ENCODE measurements around the gene DNMT3L.

The DNMT3L gene

DNA sequence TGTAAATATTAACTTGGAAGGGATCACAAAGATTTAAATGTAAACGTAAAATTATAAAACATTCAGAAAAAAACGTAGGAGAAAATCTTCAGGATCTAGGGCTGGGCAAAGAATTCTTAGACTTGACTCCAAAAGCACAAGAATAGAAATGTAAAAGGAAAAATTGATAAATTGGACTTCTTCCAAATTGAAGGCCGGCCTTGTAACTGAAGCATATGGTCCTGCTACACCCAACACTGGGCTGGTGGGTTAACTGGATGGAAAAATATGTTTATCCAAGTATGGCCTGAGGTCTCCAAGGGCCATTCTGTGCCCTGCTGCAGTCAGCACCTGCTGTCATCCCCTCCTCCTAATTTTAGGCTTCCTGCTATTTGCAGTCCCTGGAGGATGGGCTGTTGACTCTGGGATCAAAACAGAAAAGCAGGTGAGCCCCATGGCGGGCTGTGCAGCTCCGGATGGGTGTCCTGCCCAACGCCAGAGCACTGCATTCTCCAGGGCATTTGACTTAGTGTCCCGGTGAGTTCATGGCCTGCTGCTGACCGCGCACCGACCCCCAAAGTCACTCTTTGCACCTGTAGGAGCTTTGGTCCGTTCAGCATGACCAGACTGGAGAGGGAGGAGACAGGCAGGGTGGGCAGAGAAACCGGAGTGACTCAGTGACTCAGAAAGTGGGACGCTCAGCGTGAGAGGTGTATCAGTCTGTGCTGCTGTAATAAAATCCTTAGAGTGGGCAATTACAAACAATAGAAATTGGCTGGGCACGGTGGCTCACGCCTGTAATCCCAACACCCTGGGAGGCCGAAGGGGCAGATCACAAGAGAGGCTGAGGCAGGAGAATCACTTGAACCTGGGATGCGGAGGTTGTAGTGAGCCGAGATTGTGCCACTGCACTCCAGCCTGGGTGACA, 17.9 kb upstream of the DNMT3L start:
- DNase-seq (ENCODE audit: low read depth, low spot score) = no peak

DNA sequence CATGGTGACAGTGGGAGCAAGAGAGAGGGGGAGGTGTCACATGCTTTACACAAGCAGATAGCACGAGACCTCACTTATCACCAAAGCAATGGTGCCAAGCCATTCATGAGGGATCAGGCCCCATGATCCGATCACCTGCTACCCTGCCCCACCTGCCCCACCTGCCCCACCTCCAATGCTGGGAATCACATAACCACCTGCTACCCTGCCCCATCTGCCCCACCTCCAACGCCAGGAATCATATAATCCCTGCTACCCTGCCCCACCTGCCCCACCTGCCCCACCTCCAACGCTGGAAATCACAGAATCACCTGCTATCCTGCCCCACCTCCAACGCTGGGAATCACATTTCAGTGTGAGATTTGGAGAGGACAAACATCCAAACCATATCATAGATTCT, 13.3 kb upstream of the DNMT3L start:
- DNase-seq (ENCODE audit: low read depth, low spot score) = no peak

DNA sequence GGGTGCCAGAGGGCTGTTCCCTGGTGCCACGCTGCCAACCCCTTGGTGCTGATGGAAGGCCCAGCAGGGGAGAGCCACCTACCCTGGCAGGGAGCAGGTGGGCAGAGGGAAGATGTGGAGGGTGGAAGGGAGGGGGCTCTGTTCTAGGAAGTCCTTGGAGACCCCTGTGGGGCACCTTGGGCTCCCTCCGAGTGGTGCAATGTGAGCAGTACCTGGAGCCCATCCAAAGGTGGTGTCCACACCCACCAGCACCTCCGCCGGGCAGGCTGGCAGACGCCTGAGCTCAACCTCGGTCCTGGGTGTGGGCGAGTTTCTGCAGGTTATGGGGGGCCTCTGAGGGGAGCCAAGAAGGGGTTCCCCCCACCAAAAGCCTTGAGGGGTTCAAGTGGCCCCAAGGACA, 11.3 kb upstream of the DNMT3L start:
- no peak for DNase-seq (ENCODE audit: low read depth, low spot score)

DNA sequence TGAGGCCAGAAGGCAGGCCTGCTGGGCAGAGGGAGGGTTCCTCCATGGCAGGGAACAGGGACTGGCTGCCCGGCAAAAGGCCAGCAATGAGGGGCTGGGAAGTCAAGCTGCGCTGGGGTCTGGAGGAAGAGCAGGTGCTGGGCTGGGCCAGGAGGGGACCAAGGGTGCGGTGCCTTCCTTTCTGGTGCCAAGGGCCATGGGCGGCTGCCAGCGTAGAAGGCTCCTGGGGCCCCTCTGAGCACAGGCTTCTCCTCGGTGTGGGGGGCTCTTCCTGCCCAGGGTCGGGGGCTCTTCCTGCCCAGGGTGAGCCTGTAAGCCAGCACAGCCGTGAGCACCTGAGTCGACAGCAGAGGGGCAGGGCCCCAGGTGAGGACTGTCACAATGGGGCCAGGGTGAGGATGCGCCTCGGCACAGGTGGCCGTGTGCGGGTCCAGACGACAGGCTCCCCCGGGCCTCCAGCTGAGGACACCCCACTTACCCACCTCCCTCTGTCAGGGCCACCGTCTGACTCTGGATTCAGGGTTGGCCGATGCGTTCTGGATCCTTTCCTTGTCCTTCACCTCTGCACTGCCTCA, 10.7 kb upstream of the DNMT3L start:
- no peak for DNase-seq (ENCODE audit: low read depth, low spot score)

DNA sequence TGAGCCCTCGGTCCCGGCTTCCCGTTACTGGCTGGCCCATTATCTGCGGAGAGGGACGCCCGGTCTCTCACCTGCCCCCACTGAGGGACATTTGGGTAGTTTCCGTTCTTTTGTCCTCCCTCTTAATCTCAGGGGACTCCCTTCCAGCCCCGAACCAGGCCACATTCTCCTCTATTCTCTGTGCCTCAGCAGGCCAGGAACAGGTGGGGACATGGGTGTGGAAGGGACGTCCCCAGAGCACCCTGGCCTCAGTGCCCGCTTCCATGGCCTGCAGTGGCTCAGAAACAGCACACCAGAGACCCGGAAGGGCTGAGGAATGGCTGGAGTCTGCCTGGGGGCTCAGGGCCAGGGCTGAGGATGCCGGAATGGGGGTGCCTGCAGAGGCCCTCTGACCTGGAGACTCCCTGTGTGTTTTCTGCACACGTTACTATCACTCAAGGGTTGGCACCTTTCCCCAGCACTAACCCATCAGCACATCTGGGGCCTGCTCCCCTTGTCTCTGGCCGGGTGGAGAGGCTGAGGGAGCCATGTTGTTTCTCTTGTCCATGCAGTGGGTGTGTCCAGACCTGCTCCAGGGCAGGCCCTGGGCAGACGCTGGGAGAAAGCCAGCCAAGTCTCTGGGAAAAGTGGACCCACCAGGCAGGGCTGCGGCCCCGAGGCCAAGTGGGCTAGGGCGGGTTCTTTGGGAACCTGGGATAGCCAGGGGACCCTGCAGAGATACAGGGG, 10.0 kb upstream of the DNMT3L start:
- DNase-seq (ENCODE audit: low read depth, low spot score) = no peak

DNA sequence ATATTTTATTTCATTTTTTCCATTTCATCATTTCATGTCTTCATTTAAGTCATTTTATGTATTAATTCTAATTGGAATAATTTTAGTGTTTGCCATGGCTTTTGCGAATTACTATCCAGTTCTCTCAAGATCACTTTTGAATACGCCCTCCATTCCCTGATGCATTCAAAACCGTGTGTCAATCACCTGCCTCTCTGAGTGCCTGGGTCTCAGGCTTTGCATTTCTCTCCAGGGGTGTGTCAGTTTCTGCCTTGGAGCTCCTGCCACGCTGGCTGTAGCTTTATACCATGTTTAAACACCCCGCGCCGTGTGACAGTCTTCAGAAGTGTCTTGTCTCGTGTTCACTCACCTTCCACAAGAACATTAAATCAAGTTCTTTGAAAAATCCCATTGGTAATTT, 7.4 kb upstream of the DNMT3L start:
- no peak for DNase-seq (ENCODE audit: low read depth, low spot score)

DNA sequence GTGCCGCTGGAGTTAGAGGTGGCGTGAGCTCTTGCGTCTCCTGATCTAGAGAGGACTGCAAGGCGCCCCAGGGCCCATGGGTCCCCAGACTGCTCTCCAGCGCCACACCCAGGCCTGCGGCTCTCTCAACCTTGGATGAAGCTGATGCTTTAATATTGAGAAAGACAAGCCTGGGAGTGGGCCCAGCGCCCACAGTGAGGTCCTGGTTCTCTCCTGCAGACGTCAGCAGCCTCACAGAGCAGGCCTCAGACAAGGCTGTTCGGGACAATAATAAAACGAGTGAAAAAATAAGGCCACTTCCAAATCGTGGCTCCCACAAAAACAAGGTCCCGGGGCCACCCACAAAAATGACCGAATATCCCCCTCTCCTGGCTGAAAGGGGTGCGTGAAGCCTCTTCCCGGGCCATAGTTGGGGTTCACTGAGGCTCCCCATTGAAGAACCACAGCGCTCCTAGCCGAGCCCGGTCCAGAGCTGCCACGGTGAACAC, 6.0 kb upstream of the DNMT3L start:
- no peak for DNase-seq (ENCODE audit: low read depth, low spot score)

DNA sequence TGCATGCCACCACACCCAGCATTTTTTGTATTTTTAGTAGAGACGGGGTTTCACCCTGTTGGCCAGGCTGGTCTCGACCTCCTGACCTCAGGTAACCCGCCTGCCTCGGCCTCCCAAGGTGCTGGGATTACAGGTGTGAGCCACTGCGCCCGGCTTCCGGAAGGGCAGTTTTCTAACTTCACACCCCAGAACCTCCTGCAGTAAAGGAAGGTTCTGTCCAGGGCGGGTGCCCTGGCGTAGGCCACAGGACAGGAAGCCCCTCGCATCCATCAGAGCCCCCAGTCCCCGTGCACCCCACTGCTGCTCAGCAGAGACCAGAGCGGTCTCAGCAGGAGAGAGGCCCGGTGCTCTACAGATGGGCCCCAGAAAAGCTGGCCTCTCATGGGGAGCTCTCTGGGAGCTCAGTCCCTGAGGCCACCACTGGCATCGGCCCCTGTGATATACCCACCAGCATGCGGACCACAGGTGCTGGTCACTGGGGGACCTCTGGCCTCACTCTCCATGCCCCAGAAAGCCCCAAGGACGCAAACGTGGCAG, 4.1 kb upstream of the DNMT3L start:
- DNase-seq (ENCODE audit: low read depth, low spot score) = no peak

DNA sequence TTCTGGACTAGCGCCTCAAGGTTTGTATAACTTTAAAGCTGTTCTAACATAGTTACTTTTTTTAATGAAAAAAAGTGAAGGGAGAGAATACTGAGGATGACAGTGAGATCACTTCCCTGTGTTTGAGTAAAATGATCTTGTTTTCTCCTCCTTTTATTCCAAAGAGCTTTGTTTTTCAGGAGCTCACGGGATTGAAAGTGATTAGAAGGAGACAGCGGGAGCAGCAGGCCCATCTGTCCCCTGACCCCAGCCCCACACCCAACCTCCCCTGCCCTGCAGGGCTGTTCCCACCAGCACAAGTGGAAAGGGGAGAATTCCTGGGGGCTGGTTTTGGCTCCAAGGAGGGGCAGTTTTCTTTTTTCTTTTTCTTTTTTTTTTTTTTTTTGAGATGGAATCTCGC, 2.1 kb upstream of the DNMT3L start:
- DNase-seq (ENCODE audit: low read depth, low spot score) = no peak

DNA sequence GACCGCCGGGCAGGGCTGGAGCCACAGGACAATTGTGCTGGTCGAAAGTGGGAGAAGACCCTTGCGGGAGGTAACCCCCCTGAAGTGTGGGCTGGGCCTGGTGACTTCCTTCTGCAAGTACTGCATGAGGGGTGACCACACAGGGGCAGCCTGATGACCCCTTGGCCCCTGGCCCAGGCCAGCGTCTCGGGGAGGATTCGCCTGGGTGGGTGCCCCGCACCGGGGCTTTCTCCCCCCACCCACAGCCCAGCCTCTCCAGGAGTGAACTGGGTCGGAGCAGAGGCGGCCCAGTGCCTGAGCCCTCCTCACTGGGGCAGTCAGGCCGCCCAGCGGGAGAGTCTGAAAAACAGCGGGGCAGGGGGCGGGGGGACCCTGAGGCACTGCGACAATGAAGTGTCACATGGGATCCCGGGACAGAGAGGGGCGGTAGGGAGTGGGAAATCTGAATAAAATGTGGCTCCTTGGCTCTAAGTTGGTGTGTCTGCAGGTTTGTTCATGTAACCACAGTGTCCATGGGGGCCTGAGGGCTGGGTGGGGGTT, 1.6 kb upstream of the DNMT3L start:
- DNase-seq (ENCODE audit: low read depth, low spot score) = no peak

DNA sequence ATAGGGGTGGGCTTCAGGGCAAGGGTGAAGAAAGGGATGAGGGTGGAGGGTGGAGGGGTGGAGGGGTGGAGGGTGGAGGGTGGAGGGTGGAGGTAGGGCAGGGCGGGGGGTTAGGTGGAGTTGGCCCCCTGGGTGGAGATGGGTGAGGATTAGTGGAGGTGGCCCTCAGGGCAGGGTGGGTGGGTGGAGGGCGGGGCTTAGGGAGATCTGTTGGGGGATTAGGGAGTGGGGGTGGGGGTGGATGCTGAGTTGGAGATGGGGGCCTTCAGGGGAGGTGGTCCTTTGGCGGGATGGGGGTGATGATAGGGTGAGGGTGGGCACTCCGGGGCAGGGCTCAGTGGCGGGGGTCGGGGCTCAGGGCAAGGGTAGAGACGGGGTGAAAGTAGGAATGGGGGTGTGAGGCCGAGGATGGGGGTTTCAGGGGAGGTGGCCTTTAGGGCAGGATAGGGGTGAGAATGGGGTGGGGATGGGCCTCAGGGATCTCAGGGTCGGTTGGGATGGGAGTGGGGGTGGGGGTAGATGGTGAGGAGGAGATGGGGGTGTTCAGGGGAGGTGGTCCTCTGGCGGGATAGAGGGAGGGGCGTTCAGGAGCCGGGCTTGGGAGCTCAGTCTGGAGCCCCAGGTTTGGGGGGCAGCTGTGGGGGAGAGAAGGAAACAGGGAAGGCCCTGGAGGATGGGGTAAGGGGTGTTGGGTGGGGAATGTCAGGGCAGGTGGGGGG, 800 bp upstream of the DNMT3L start:
- DNase-seq (ENCODE audit: low read depth, low spot score) = no peak

DNA sequence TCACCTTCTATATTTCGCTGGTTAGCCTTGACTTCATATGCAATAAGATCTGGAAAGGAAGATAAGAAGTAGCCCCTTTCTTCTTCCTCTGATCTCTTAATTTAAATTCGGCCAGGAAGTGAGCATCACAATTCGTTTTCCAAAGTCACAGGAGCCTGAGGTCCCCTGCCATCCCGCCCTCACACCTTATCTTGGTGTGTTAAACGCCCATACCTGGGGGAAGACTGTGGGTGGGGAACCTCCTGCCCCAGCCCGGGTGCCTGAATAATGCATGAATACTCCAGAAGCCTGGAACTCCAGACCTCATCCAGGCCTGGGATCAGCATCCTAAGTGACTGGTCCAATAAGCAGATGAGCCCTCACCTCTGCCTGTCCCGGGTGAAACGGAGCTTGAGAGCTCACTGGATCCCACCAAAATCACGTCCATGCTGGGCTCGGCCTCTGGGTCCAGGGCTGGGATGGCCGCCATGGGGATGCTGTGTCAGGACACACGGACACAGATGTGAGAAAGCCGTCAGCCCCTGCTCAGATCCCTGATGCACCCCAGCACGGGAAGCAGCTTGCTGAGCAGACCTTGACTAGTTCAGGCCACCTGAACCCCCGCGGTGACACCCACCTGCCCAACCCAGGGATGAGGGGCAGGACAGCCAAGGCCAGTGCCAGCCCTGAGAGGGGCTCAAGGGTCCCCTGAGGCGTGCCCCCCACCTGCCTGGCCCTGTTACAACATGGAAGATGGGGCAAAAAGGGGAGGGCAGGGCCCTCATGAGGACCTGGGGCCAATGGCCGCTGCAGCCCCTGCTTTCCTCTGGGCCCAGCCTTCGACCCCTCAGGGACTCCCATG, 686 bp downstream of the DNMT3L start:
- no peak for DNase-seq (ENCODE audit: low read depth, low spot score)

DNA sequence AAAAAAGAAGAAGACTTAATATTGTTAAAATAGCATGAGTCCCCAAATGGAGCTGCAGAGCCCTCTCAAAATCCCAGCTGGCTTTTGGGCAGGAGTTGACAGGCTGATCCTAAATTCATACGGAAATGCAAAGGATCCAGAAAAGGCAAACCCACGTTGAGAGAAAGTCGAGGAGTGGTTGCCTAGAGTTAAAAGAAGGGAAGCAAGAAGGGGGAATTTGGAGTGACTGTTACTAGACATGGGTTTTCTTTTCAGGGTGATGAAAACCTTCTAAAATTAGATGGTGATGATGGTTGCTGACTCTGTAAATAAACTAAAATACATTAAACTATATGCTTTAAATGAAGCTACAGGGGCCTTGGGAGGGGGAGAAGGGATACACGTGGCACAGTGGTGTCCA, 1.6 kb downstream of the DNMT3L start:
- DNase-seq (ENCODE audit: low read depth, low spot score) = no peak

DNA sequence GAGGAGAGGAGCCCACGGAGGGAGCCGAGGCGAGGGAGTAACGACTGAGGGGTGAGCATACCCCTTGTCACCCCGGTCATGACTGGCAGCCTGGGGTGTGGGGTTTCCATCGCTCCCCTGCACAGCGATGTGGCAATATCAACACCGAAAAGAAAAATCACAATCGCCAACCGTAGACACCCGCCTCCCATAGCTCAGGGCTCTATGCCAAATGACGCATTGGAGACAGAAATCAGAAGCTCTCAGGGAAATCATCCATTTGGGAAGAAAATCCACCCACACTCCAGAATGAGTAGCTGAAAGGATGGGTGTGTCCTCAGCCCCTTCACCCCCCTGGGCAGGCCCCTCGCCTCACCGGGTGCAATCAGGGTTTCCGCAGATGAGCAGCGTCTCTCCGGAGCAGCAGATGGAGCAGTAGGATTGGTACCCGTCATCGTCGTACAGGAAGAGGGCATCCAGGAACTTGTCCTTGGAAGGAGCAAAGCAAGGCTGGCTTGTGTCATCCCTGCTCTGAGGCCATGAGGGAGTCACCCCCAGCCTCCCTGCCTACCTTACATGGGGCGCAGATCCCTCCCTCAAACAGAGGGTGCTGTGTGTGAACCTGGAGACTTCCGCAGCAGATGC, 2.5 kb downstream of the DNMT3L start:
- no peak for DNase-seq (ENCODE audit: low read depth, low spot score)

DNA sequence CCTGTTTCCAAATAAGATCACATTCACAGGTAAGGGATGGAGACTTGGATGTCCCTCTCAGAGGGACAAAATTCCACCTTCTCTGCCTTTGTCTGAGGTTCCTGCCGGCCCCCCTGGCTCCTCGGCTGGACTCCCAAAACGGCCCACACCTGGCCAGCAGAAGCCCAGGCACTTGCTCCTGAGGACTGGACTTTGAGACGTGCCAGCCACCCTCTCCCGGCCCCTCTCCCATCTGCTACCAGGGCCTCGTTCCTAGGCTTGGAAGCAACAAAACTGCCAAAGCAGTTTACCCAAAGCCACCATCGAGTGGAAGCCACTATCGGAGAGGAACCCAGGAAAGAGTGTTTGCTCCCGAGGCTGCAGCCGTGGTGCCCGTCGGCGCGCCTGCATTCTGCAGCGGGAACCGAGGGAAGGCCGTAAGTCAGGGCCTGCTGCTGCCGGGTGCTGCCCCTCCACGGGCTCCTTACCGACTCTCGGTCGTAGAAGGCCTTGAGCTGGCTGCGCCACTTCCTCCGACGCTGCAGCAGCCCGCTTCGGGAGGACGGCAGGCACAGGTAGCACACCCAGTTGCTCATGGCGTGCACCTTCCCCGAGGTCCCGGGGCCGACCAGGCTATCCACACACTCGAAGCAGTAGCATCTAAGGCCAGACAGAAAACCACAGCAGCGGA, 3.5 kb downstream of the DNMT3L start:
- no peak for DNase-seq (ENCODE audit: low read depth, low spot score)

DNA sequence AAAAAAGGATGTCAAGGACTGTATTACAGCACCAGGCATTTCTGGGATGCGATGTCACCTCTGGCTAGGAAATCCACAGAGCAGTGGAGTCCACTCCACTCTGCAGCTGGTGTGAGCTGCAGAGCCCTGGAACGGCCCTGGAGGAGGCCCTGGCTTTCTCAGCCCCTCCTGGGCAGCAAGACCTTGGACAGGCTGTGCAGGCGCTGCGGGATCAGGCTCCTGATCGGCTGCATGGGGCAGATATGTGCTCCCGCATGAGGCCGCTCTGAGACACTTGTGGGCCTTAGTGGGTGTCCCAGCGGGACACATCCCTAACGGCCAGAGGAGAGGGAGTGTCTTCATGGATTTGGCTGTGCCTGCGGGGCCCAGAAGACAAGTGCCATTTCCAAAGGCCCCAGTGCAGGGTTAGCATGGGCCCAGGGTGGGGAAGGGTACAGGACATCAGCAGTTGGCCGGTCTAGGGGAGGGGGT, 6.2 kb downstream of the DNMT3L start:
- no peak for DNase-seq (ENCODE audit: low read depth, low spot score)

DNA sequence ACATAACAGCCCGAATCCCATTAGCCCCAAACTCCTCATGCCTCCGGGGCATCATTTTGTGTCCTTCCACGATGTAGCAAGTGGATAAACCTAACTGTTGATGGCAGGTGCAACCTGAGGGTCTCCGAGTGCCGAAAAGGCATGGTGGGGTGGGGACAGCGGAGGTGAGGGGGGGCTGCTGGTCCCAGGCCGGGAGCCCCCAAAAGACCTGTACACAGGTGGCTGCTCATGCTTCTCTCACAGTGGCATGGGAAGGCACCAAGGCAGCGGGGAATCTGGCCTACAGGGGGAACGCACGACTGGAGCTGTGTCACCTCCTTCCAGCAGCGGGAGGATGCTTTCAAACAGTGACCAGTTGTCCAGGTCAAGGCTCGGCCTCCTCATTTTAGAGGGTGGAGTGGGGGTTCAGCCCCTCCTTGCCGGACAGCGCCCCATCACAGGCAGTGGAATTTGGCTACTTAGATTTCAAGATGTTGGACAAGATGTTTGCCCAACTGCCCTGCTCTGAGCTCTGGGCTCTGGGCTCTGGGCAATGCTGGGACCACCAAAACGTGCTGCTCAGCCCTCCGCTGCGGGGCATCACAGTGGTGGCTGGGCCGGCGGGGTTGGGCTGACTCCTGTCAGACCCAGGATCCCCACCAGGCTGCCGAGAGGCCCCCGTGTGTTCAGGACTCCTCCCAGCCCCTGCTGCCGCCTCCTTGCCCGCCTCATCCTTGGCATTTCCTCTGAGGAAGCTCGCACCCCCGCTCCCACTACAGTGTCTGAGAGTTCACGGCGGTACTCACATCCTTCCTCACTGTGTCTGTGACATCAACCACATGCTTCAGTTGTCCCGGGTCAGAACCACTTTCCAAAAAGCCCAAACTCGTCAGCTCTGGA, 7.6 kb downstream of the DNMT3L start:
- no peak for DNase-seq (ENCODE audit: low read depth, low spot score)
